Measurements from ENCODE around the gene HSD17B7. TPM values are rescaled to one million over a fixed set of nuclear protein-coding genes. Genes with fewer than 3 reads are reported as not detected.
"Not testable (repeated sequence)": the region's sequence is repeated elsewhere in the genome, so short reads cannot be mapped to it uniquely, and the experiment has no call there.

The HSD17B7 gene, protein sequence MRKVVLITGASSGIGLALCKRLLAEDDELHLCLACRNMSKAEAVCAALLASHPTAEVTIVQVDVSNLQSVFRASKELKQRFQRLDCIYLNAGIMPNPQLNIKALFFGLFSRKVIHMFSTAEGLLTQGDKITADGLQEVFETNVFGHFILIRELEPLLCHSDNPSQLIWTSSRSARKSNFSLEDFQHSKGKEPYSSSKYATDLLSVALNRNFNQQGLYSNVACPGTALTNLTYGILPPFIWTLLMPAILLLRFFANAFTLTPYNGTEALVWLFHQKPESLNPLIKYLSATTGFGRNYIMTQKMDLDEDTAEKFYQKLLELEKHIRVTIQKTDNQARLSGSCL
- 65.0 and 84.9 TPM in 2 replicates for total RNA-seq (2016; rRNA removed; fragmentation: Illumina TruSeq; extraction: Trizol)
- 19.6 and 20.7 TPM in 2 replicates for total RNA-seq (2016; cell fraction: cytosol; rRNA removed; fragmentation: Illumina TruSeq; extraction: Trizol; ENCODE audit: low read depth)
- total RNA-seq (2016; cell fraction: insoluble cytoplasmic fraction; rRNA removed; fragmentation: Illumina TruSeq; extraction: Trizol), result 66.9 and 80.3 TPM in 2 replicates
- total RNA-seq (2016; cell fraction: membrane; rRNA removed; fragmentation: Illumina TruSeq; extraction: Trizol), result 25.6 and 29.3 TPM in 2 replicates
- total RNA-seq (2016; cell fraction: nucleus; rRNA removed; fragmentation: Illumina TruSeq; extraction: Trizol), result 62.8 and 71.0 TPM in 2 replicates
- polyA plus RNA-seq (2011; rRNA removed), result 43.9 and 53.8 TPM in 2 replicates
- 24.8 and 39.5 TPM in 2 replicates for polyA plus RNA-seq (2011; cell fraction: cytosol; rRNA removed)
- polyA plus RNA-seq (2011; cell fraction: nucleus; rRNA removed), result 49.1 and 67.5 TPM in 2 replicates
- polyA plus RNA-seq (2012), result 47.0 and 66.9 TPM in 2 replicates
- polyA plus RNA-seq (2016; cell fraction: cytosol; fragmentation: Illumina TruSeq; extraction: Trizol; ENCODE audit: low read depth), result 13.5 and 13.7 TPM in 2 replicates
- polyA plus RNA-seq (2016; cell fraction: insoluble cytoplasmic fraction; fragmentation: Illumina TruSeq; extraction: Trizol; ENCODE audit: low read depth), result 44.9 and 50.0 TPM in 2 replicates
- 13.6 and 15.4 TPM in 2 replicates for polyA plus RNA-seq (2016; cell fraction: membrane; fragmentation: Illumina TruSeq; extraction: Trizol; ENCODE audit: low read depth)
- polyA plus RNA-seq (2016; cell fraction: nucleus; fragmentation: Illumina TruSeq; extraction: Trizol; ENCODE audit: insufficient read depth, low read depth), result 83.6 and 94.8 TPM in 2 replicates
- 20.4 and 32.2 TPM in 2 replicates for polyA minus RNA-seq (2011; rRNA and poly(A)+ RNA removed; ENCODE audit: low replicate concordance)
- polyA minus RNA-seq (2011; cell fraction: cytosol; rRNA and poly(A)+ RNA removed), result 10.3 and 17.5 TPM in 2 replicates
- 79.4 and 125 TPM in 2 replicates for polyA minus RNA-seq (2011; cell fraction: nucleus; rRNA and poly(A)+ RNA removed)
- percentile 79 among the genes with signal in this experiment for Bru-seq, nascent RNA
- BruChase-seq, experiment 1, labeled RNA remaining after a 6-hour chase, result percentile 66 among the genes with signal in this experiment
- percentile 73 among the genes with signal in this experiment for BruChase-seq, experiment 2, labeled RNA remaining after a 2-hour chase
- long read RNA-seq, experiment 1, transcript HSD17B7-201 (9 exons, 1,190 nt), result major isoform, 93 of 108 reads
- long read RNA-seq, experiment 1, partial matches to known transcripts, result 8 of 108 reads
- long read RNA-seq, experiment 1, other reads (novel, unspliced or antisense), result 6 of 108 reads
- long read RNA-seq, experiment 2, transcript HSD17B7-201 (9 exons, 1,190 nt), result major isoform, 47 of 66 reads
- long read RNA-seq, experiment 2, partial matches to known transcripts, result 14 of 66 reads
- long read RNA-seq, experiment 2, other reads (novel, unspliced or antisense), result 5 of 66 reads

DNA sequence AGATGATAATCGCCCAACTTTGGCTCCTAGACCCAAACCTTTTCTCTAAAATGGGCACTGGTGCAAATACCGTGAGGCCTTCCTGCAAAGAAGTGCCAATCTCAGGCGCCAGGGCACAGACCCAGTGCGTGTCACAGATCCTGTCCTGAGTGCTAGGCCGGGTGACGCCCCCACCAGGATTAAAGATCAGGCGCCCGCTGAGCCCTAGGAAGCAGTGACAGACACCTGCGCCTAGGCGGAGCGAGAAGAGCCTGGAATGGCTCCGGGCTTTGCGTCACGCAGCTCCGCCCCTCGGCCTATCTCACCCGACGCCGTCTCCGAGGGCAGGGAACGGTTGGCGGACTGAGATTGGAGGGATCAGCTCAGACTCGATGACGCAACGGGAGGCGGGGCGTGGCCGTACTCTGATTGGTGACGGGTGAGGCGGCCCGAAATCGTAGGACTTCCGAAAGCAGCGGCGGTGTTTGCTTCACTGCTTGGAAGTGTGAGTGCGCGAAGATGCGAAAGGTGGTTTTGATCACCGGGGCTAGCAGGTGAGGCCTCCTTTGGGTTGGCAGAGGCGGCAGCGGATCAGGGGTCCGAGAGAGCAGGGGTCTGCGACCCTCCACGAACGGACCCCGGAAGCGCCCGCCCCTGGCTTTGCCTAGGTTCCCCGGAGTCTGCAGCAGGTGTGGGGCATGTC, at the start of gene HSD17B7:
Gene HSD17B7 (plus strand): TSS at position 400 of the 682 bp plus-strand sequence. CDS start 99 bp downstream, at position 499.
- WGBS (ENCODE audit: low lambda C conversion rate), result 0% methylated on average over 10 of the region's 49 CpGs
- CTCF ChIA-PET (ENCODE audit: low intra/inter-chr PET ratio, low total read pairs); H4K20me1 ChIP-seq (ENCODE audit: insufficient read depth, low read length); intact Hi-C loops (cut with micrococcal nuclease; ENCODE audit: unreplicated experiment); in situ Hi-C loops (cut with HindIII; ENCODE audit: extremely low pct_ligation_motif_present, low pct_unique_long_range_greater_than_20kb); H3K27me3 ChIP-seq (ENCODE audit: control insufficient read depth in 1 of 2, insufficient read depth in 2 of 2, low read length in 2 of 2); POLR2A ChIA-PET; H2AFZ ChIP-seq (ENCODE audit: low read length); H3K9me3 ChIP-seq (ENCODE audit: low read length); H3K36me3 ChIP-seq (replicated peaks in 1 of 2; ENCODE audit: control insufficient read depth in 1 of 2, insufficient read depth in 2 of 2, low read length in 2 of 2); BruUV-seq (replicated peaks): not testable (repeated sequence)
- peak; percentile 72 for FAIRE-seq
- Histone ChIP-seq H3K4me2 (ENCODE audit: low read depth, low read length) (peak within 1 kb of the TSS; percentile 71), H3K79me2 (ENCODE audit: insufficient read depth, low read length) (peaks cover 24% of the 10 kb centered on the region), H3K9ac (ENCODE audit: insufficient read depth, low read depth, low read length) (peak within 1 kb of the TSS; percentile 70), H3K4me3 (replicated peaks in 1 of 3; ENCODE audit: insufficient read depth in 1 of 3, low read depth in 2 of 3, low read length in 3 of 3) (peak within 1 kb of the TSS; percentile 54 to 67 (median 66)), H3K27ac (ENCODE audit: extremely low read length, insufficient read depth, low read length) (peak within 1 kb of the TSS; percentile 75), H3K4me1 (ENCODE audit: insufficient read depth, low read length) (peaks cover 52% of the 10 kb centered on the region)
- peak; percentile 96 for ATAC-seq
- DNase-seq (ENCODE audit: low spot score), result peak; percentile 87
- TF ChIP-seq DRAP1 (CRISPR knock-in tag; IDR thresholded peaks at IDR 0.05), result peak; percentile 77; the same call in 1 of the 2 replicates
- peak; percentile 68 for TF ChIP-seq SALL1 (CRISPR knock-in tag; IDR thresholded peaks at IDR 0.05)
- TF ChIP-seq ARID3A (IDR thresholded peaks at IDR 0.05; ENCODE audit: low read depth, low read length), result peak; percentile 12; the same call in 1 of the 2 replicates
- 0 out of 2 replicates have a peak, but pooled peaks have one; percentile 12 for TF ChIP-seq KDM3A (CRISPR knock-in tag; IDR thresholded peaks at IDR 0.05; ENCODE audit: low read depth)
- peak; percentile 51; the same call in 1 of the 2 replicates for TF ChIP-seq ATF1 (CRISPR knock-in tag; IDR thresholded peaks at IDR 0.05)
- TF ChIP-seq NFYC (CRISPR knock-in tag; IDR thresholded peaks at IDR 0.05), result peak; percentile 64
- peak; percentile 62 for TF ChIP-seq ZNF501 (CRISPR knock-in tag; IDR thresholded peaks at IDR 0.05)
- 0 out of 2 replicates have a peak, but pooled peaks have one; percentile 25 for TF ChIP-seq GATA4 (IDR thresholded peaks at IDR 0.05; ENCODE audit: borderline replicate concordance, low read depth)
- peak; percentile 20 for TF ChIP-seq TEAD3 (CRISPR knock-in tag; optimal IDR thresholded peaks at IDR 0.05; ENCODE audit: borderline replicate concordance)
- TF ChIP-seq HOXA3 (CRISPR knock-in tag; IDR thresholded peaks at IDR 0.05), result peak; percentile 68
- TF ChIP-seq PHF21A (CRISPR knock-in tag; IDR thresholded peaks at IDR 0.05), result 0 out of 2 replicates have a peak, but pooled peaks have one; percentile 25
- TF ChIP-seq THAP11 (CRISPR knock-in tag; IDR thresholded peaks at IDR 0.05), result peak; percentile 39; the same call in 1 of the 2 replicates
- TF ChIP-seq SP4 (CRISPR knock-in tag; IDR thresholded peaks at IDR 0.05), result peak; percentile 70; the same call in 1 of the 2 replicates
- 0 out of 2 replicates have a peak, but pooled peaks have one; percentile 15 for TF ChIP-seq GATAD2A (CRISPR knock-in tag; IDR thresholded peaks at IDR 0.05)
- TF ChIP-seq MXI1 (IDR thresholded peaks at IDR 0.05; ENCODE audit: borderline replicate concordance, low read depth, low read length), result peak; percentile 39; the same call in 1 of the 3 replicates
